Neural progenitor cell (in vitro differentiated cells): ENCODE measurements around the gene FOXN3. TPM values are rescaled to one million over a fixed set of nuclear protein-coding genes. Genes with fewer than 3 reads are reported as not detected.
A peak's percentile ranks its signal among the peaks of the same experiment; 100 is the strongest.

Experiments
- DNase-seq: peaks from one replicate; pipeline ENCODE4 v3.0.0-alpha.2; 2016; ENCODE audit warnings: low spot score
- H2AFZ ChIP-seq: fragments of 200-600 bp; sonication (generic); replicated peaks from 2 replicates; pipeline ENCODE4 v1.6.1; 2016; ENCODE audit warnings: antibody characterized with exemption
- H3F3A ChIP-seq: fragments of 200-600 bp; sonication (generic); 2 replicates; pipeline ENCODE4 v1.6.1; 2016; ENCODE audit warnings: antibody characterized with exemption, low read depth
- H3K27ac ChIP-seq: fragments of 200-600 bp; sonication (generic); 2 replicates; pipeline ENCODE4 v1.5.1; 2016; ENCODE audit warnings: mild to moderate bottlenecking
- H3K27me3 ChIP-seq: fragments of 200-600 bp; sonication (generic); 2 replicates; pipeline ENCODE4 v1.6.1; 2016; ENCODE audit warnings: mild to moderate bottlenecking, moderate library complexity
- H3K36me3 ChIP-seq: fragments of 200-600 bp; sonication (generic); 2 replicates; pipeline ENCODE4 v1.5.1; 2016
- H3K4me1 ChIP-seq: fragments of 200-600 bp; sonication (generic); 2 replicates; pipeline ENCODE4 v1.6.1; 2016; ENCODE audit warnings: mixed run types
- H3K4me2 ChIP-seq: fragments of 200-600 bp; sonication (generic); 2 replicates; pipeline ENCODE4 v1.6.1; 2016
- H3K4me3 ChIP-seq: fragments of 200-600 bp; sonication (generic); 2 replicates; pipeline ENCODE4 v1.5.1; 2016
- H3K79me2 ChIP-seq: fragments of 200-600 bp; sonication (generic); 2 replicates; pipeline ENCODE4 v1.6.1; 2016; ENCODE audit warnings: low read depth
- H3K9ac ChIP-seq: fragments of 200-600 bp; sonication (generic); 2 replicates; pipeline ENCODE4 v1.6.1; 2016
- H3K9me3 ChIP-seq: fragments of 200-600 bp; sonication (generic); 2 replicates; pipeline ENCODE4 v1.5.1; 2016; ENCODE audit warnings: low read depth
- H4K20me1 ChIP-seq: fragments of 200-600 bp; sonication (generic); 2 replicates; pipeline ENCODE4 v1.6.1; 2016; ENCODE audit warnings: low read depth
- H3K27ac Mint-ChIP-seq: 3 replicates; pipeline ENCODE4 v1.8.0; 2021; ENCODE audit warnings: mixed read lengths
- H3K27me3 Mint-ChIP-seq: 2 replicates; pipeline ENCODE4 v1.8.0; 2022; ENCODE audit warnings: low read depth, mild to moderate bottlenecking, inconsistent platforms, moderate library complexity, mixed read lengths; ENCODE audit not compliant: insufficient read depth
- H3K36me3 Mint-ChIP-seq: 3 replicates; pipeline ENCODE4 v1.8.0; 2021; ENCODE audit warnings: mixed read lengths
- H3K4me1 Mint-ChIP-seq: 3 replicates; pipeline ENCODE4 v1.8.0; 2021; ENCODE audit warnings: mixed read lengths
- H3K4me3 Mint-ChIP-seq: 3 replicates; pipeline ENCODE4 v1.8.0; 2021; ENCODE audit warnings: mild to moderate bottlenecking, moderate library complexity, mixed read lengths
- H3K9me3 Mint-ChIP-seq: 3 replicates; pipeline ENCODE4 v1.8.0; 2020; ENCODE audit warnings: mixed read lengths
- EZH2 ChIP-seq: fragments of 200-600 bp; sonication (generic); IDR thresholded peaks from 2 replicates; pipeline ENCODE4 v1.6.1; 2017; ENCODE audit warnings: antibody characterized with exemption, mild to moderate bottlenecking, moderate library complexity
- EZH2phosphoT487 ChIP-seq: fragments of 200-600 bp; sonication (generic); IDR thresholded peaks from 2 replicates; pipeline ENCODE4 v1.6.1; 2017; ENCODE audit warnings: antibody characterized with exemption
- total RNA-seq: library from RNA; depleted of rRNA; stranded (reverse); fragments of >200 nt; gene quantifications from 2 replicates; pipeline ENCODE4 v1.2.3, GENCODE V29; 2015; ENCODE audit warnings: low replicate concordance
- TF ChIP-seq, protein P1 (sequence below): fragments of 200-600 bp; sonication (generic); IDR thresholded peaks from 2 replicates; pipeline ENCODE4 v1.5.1; 2017; ENCODE audit warnings: antibody characterized with exemption, mild to moderate bottlenecking

FOXN3 gene
- total RNA-seq, 1 donor from 2014 or later, result 39.5 TPM

DNA sequence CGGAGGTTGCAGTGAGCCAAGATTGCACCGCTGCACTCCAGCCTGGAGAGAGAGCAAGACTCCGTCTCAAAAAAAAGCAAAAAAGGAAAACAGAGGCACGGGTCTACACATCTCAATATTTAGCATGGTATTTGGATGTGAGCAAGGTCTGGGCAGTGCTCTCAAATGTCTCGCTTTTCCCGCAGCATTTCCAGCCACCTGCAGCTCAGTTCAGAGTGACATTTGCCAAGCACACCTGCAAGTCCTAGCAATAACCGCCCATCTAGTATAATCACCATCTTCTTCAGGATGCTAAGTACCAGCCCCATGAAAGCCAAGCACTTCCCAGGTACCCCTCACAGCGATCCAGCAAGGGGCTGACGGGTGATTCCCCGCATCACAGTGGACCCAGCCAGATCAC lies 69.1 kb downstream of the FOXN3 start:
- no peak overlapping the region for H2AFZ ChIP-seq
- H3K4me3 ChIP-seq, result no peak overlapping the region
- H3K9ac ChIP-seq, result no peak overlapping the region
- Mint-ChIP-seq H3K9me3 (peaks cover 16% of the 10 kb centered on the region), H3K27ac (peak overlapping the region; percentile 42), H3K4me1 (peaks cover 47% of the 10 kb centered on the region), H3K36me3 (peaks cover 42% of the 10 kb centered on the region), H3K4me3 (peak overlapping the region; percentile 33), H3K27me3 (peaks cover 4% of the 10 kb centered on the region)
- no peak overlapping the region for H3K27ac ChIP-seq
- no peaks in the 10 kb centered on the region for H3K27me3 ChIP-seq
- no peak for DNase-seq
- peaks cover 46% of the 10 kb centered on the region for H3K4me1 ChIP-seq
- no peaks in the 10 kb centered on the region for H3K36me3 ChIP-seq
- H3K4me2 ChIP-seq, result no peak overlapping the region
- H3F3A ChIP-seq, result peaks cover 49% of the 10 kb centered on the region
- H3K9me3 ChIP-seq, result no peaks in the 10 kb centered on the region
- peaks cover 55% of the 10 kb centered on the region for H3K79me2 ChIP-seq
- TF ChIP-seq EZH2phosphoT487, result no peak
- no peak for TF ChIP-seq EZH2
- TF ChIP-seq, protein P1, sequence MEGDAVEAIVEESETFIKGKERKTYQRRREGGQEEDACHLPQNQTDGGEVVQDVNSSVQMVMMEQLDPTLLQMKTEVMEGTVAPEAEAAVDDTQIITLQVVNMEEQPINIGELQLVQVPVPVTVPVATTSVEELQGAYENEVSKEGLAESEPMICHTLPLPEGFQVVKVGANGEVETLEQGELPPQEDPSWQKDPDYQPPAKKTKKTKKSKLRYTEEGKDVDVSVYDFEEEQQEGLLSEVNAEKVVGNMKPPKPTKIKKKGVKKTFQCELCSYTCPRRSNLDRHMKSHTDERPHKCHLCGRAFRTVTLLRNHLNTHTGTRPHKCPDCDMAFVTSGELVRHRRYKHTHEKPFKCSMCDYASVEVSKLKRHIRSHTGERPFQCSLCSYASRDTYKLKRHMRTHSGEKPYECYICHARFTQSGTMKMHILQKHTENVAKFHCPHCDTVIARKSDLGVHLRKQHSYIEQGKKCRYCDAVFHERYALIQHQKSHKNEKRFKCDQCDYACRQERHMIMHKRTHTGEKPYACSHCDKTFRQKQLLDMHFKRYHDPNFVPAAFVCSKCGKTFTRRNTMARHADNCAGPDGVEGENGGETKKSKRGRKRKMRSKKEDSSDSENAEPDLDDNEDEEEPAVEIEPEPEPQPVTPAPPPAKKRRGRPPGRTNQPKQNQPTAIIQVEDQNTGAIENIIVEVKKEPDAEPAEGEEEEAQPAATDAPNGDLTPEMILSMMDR, result no peak
- peaks cover 11% of the 10 kb centered on the region for H4K20me1 ChIP-seq

DNA sequence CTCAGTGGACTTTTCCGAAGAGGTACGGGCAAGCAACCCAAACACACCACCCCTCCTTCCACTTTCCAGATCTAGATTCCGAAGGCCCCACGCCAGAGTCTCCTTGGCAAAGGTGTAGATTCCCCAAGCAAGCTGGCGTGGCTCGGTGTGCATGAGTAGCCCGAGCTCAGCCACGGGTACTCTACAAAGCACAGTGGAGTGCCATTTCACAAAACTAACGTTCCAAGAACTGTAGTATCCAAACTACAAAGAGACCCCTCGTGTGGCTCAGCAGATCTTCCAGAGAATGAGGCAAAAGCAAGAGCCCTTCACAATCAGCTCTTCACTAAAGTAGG lies 72.1 kb downstream of the FOXN3 start:
- Histone ChIP-seq H4K20me1 (peaks cover 7% of the 10 kb centered on the region), H3K4me3 (no peak overlapping the region), H3K27ac (peak overlapping the region; percentile 38), H3K4me2 (no peak overlapping the region), H3K9me3 (no peaks in the 10 kb centered on the region), H3F3A (peaks cover 38% of the 10 kb centered on the region), H3K27me3 (no peaks in the 10 kb centered on the region), H3K9ac (no peak overlapping the region), H3K79me2 (peaks cover 48% of the 10 kb centered on the region), H3K4me1 (peaks cover 46% of the 10 kb centered on the region), H2AFZ (no peak overlapping the region), H3K36me3 (no peaks in the 10 kb centered on the region)
- H3K9me3 Mint-ChIP-seq, result peaks cover 16% of the 10 kb centered on the region
- peaks cover 40% of the 10 kb centered on the region for H3K36me3 Mint-ChIP-seq
- H3K27ac Mint-ChIP-seq, result no peak overlapping the region
- peaks cover 44% of the 10 kb centered on the region for H3K4me1 Mint-ChIP-seq
- H3K4me3 Mint-ChIP-seq, result no peak overlapping the region
- no peak for TF ChIP-seq EZH2phosphoT487
- TF ChIP-seq, protein P1, result no peak
- no peak for TF ChIP-seq EZH2
- DNase-seq, result no peak
- peaks cover 3% of the 10 kb centered on the region for H3K27me3 Mint-ChIP-seq

- DNase-seq, result no peak
- Histone ChIP-seq H3K36me3 (no peaks in the 10 kb centered on the region), H3K9me3 (no peaks in the 10 kb centered on the region), H4K20me1 (peaks cover 4% of the 10 kb centered on the region), H3K27ac (no peak overlapping the region), H3F3A (peaks cover 44% of the 10 kb centered on the region), H3K4me2 (peak overlapping the region; percentile 34), H2AFZ (no peak overlapping the region), H3K79me2 (peaks cover 62% of the 10 kb centered on the region), H3K4me3 (no peak overlapping the region), H3K27me3 (no peaks in the 10 kb centered on the region), H3K4me1 (peaks cover 56% of the 10 kb centered on the region), H3K9ac (no peak overlapping the region)
- TF ChIP-seq EZH2phosphoT487, result no peak
- TF ChIP-seq, protein P1, result no peak
- no peak for TF ChIP-seq EZH2
- Mint-ChIP-seq H3K4me3 (no peak overlapping the region), H3K36me3 (peaks cover 31% of the 10 kb centered on the region), H3K9me3 (peaks cover 16% of the 10 kb centered on the region), H3K27me3 (peaks cover 7% of the 10 kb centered on the region), H3K27ac (peak overlapping the region; percentile 39), H3K4me1 (peaks cover 47% of the 10 kb centered on the region)
Observed at GRCh38 chr14:89343356-89343755, 73.7 kb downstream of the FOXN3 start.
